ENCODE results near the gene KLK8.

DNA sequence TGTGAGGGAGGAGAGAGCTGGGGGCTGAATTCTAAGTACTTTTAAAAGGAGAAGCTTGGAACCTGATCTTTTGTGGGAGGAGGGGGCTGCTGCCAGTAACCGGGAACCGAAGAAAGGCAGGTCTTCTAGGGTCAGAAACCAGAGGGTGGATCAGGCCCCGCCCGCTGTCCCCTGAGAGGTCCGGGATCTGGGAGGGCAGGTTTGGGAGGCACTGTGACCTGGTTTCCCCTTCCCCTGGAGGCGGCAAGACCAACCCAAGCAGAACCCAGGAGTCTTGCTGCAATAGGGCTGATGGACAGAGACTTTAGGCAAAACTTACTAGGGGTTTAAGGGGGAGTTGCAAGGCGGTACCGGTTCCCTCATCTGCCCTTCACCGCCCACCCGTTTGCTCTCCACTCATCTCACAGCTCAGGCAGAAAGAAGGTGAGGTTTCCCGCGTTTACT, 707 bp upstream of the KLK8 start:
- TF ChIP-seq CTCF (IDR thresholded peaks at IDR 0.05) (no peak), POLR2A (IDR thresholded peaks at IDR 0.05; ENCODE audit: low read depth) (no peak)

All from esophagus muscularis mucosa (tissue), 3 donors.